ENCODE data around the gene DNAH1. TPM values are rescaled to one million over a fixed set of nuclear protein-coding genes. Genes with fewer than 3 reads are reported as not detected.

The DNAH1 gene
- total RNA-seq, 1 donor from 2014 or later: 8.9 TPM

GRCh38 chr3:52403955-52404354 lies 87.8 kb downstream of the DNAH1 start:
- peaks cover 8% of the 10 kb centered on the region for H3K4me1 Mint-ChIP-seq (ENCODE audit: low read depth, unreplicated experiment)
- H3K27ac Mint-ChIP-seq (ENCODE audit: unreplicated experiment): no peak overlapping the region
- H3K4me3 Mint-ChIP-seq (ENCODE audit: unreplicated experiment): no peak overlapping the region
- no peaks in the 10 kb centered on the region for H3K36me3 Mint-ChIP-seq (ENCODE audit: unreplicated experiment)
- peaks cover 9% of the 10 kb centered on the region for H3K27me3 Mint-ChIP-seq (ENCODE audit: unreplicated experiment)
- no peak for TF ChIP-seq CTCF (IDR thresholded peaks at IDR 0.05; ENCODE audit: partially characterized antibody, unreplicated experiment)
- H3K9me3 Mint-ChIP-seq (ENCODE audit: unreplicated experiment): peaks cover 2% of the 10 kb centered on the region
- DNase-seq: no peak

- no peak for TF ChIP-seq CTCF (IDR thresholded peaks at IDR 0.05; ENCODE audit: partially characterized antibody, unreplicated experiment)
- Mint-ChIP-seq H3K27ac (ENCODE audit: unreplicated experiment) (no peak overlapping the region), H3K36me3 (ENCODE audit: unreplicated experiment) (no peaks in the 10 kb centered on the region), H3K27me3 (ENCODE audit: unreplicated experiment) (peaks cover 8% of the 10 kb centered on the region), H3K4me3 (ENCODE audit: unreplicated experiment) (no peak overlapping the region), H3K9me3 (ENCODE audit: unreplicated experiment) (peaks cover 2% of the 10 kb centered on the region), H3K4me1 (ENCODE audit: low read depth, unreplicated experiment) (peaks cover 10% of the 10 kb centered on the region)
- DNase-seq: no peak
Observed at GRCh38 chr3:52404391-52404790, 88.3 kb downstream of the DNAH1 start.

DNA sequence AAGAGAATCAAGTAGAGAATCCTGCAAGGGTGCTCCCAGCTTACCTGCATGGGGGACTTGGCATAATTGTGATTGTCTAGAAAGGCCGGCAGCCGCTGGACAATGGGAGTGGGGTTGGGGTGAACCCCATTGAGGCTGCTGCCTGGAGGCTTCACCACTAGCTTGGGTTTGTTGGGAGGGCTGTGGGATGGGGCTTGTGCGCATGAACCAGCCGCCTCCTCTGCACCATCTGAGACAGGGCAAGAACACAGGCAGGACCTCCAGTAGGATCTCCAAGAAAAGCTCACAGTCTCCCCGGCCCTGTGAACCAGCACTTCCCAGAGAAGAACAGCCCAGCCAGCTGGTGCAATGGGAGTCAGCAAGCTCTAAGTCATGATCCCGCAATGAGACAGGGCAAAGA lies 88.9 kb downstream of the DNAH1 start:
- H3K4me3 Mint-ChIP-seq (ENCODE audit: unreplicated experiment): no peak overlapping the region
- no peaks in the 10 kb centered on the region for H3K36me3 Mint-ChIP-seq (ENCODE audit: unreplicated experiment)
- H3K9me3 Mint-ChIP-seq (ENCODE audit: unreplicated experiment): peaks cover 2% of the 10 kb centered on the region

DNA sequence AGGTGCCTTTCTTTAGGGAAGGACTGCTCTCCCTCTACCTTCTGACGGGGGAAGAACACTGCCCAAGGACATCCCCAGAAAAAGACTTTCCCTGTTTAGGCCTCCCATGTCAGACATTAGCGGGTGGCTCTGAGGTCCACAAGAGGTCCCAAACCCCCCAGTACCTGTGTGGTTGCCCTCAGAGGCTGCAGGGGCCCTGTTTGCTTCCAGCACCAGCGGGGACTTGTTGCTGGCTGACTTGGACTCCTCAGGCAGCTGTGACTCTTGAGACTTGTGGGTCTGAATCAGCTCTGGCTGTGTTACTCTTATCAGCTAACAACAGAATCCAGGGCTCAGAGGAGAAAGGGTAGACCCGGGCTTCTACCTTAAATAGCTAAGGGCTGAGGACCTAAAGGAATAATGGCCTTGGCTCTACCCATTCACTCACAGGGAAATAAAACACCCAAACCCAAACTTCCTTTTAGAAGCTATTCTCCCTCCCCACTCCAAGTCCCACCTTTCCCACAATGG lies 89.5 kb downstream of the DNAH1 start:
- Mint-ChIP-seq H3K9me3 (ENCODE audit: unreplicated experiment) (peaks cover 2% of the 10 kb centered on the region), H3K27me3 (ENCODE audit: unreplicated experiment) (peaks cover 8% of the 10 kb centered on the region), H3K27ac (ENCODE audit: unreplicated experiment) (no peak overlapping the region), H3K4me1 (ENCODE audit: low read depth, unreplicated experiment) (peaks cover 10% of the 10 kb centered on the region), H3K36me3 (ENCODE audit: unreplicated experiment) (no peaks in the 10 kb centered on the region), H3K4me3 (ENCODE audit: unreplicated experiment) (no peak overlapping the region)
- TF ChIP-seq CTCF (IDR thresholded peaks at IDR 0.05; ENCODE audit: partially characterized antibody, unreplicated experiment): no peak
- DNase-seq: no peak

More for the DNA sequence above, 88.9 kb downstream of the DNAH1 start:
- Mint-ChIP-seq H3K4me1 (ENCODE audit: low read depth, unreplicated experiment) (peaks cover 10% of the 10 kb centered on the region), H3K27ac (ENCODE audit: unreplicated experiment) (no peak overlapping the region), H3K27me3 (ENCODE audit: unreplicated experiment) (peaks cover 8% of the 10 kb centered on the region)
- TF ChIP-seq CTCF (IDR thresholded peaks at IDR 0.05; ENCODE audit: partially characterized antibody, unreplicated experiment): no peak
- DNase-seq: no peak

DNA sequence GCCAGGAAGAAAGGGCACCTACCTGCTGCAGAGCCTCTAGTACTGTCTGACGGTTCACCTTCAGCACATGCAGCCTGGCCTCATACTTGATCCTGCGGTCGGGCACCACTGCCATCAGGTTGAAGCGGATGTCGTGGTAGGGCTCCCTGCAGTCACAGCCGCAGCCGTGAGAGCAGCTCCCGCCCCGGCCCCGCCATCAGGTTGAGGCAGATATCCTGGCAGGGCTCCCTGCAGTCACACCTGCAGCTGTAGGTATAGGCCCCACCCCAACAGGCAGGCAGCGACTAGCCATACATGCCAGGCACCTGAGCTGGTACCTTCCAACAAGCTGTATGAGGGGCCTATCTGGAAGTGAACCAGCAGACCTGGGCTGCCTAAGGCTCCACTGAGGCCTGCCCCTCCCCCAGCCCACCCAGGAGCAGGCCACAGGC lies 90.1 kb downstream of the DNAH1 start:
- Mint-ChIP-seq H3K27me3 (ENCODE audit: unreplicated experiment) (peaks cover 8% of the 10 kb centered on the region), H3K4me1 (ENCODE audit: low read depth, unreplicated experiment) (peaks cover 12% of the 10 kb centered on the region), H3K4me3 (ENCODE audit: unreplicated experiment) (no peak overlapping the region), H3K36me3 (ENCODE audit: unreplicated experiment) (no peaks in the 10 kb centered on the region), H3K27ac (ENCODE audit: unreplicated experiment) (no peak overlapping the region), H3K9me3 (ENCODE audit: unreplicated experiment) (peaks cover 2% of the 10 kb centered on the region)
- no peak for DNase-seq
- no peak for TF ChIP-seq CTCF (IDR thresholded peaks at IDR 0.05; ENCODE audit: partially characterized antibody, unreplicated experiment)

Data from glutamatergic neuron (in vitro differentiated cells).